Measurements from ENCODE around the gene CASZ1.

CASZ1 gene

DNA sequence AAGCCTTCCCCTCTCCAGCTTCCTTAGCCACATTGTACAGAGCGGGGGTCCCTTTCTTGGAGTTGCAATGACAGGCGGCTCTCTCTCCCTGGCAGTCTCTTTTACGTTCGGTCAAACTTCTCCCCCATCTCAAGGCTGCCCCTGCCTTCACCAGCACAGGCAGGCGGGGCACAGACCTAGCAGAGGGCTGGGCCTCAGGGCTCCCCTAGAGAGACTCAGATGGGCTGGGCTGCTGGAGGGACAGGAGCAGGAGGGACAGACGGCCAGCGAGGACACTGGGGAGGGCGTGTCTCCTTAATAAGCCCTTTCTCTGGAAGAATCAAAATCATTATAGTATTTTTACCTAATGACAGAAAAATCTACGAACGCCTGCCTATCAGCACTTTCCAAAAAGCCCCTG, 79.6 kb downstream of the CASZ1 start:
- no peak overlapping the region for H3K9ac ChIP-seq
- TF ChIP-seq, protein P1, sequence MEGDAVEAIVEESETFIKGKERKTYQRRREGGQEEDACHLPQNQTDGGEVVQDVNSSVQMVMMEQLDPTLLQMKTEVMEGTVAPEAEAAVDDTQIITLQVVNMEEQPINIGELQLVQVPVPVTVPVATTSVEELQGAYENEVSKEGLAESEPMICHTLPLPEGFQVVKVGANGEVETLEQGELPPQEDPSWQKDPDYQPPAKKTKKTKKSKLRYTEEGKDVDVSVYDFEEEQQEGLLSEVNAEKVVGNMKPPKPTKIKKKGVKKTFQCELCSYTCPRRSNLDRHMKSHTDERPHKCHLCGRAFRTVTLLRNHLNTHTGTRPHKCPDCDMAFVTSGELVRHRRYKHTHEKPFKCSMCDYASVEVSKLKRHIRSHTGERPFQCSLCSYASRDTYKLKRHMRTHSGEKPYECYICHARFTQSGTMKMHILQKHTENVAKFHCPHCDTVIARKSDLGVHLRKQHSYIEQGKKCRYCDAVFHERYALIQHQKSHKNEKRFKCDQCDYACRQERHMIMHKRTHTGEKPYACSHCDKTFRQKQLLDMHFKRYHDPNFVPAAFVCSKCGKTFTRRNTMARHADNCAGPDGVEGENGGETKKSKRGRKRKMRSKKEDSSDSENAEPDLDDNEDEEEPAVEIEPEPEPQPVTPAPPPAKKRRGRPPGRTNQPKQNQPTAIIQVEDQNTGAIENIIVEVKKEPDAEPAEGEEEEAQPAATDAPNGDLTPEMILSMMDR (IDR thresholded peaks at IDR 0.05): no peak
- H3K36me3 ChIP-seq (ENCODE audit: control insufficient read depth, insufficient read depth, low read length): no peaks in the 10 kb centered on the region
- H3K4me2 ChIP-seq (ENCODE audit: low read length): no peak overlapping the region
- H3K4me3 ChIP-seq (ENCODE audit: low read depth, low read length): no peak overlapping the region
- no peaks in the 10 kb centered on the region for H3K9me3 ChIP-seq (ENCODE audit: control insufficient read depth, low read length)
- H2AFZ ChIP-seq: no peak overlapping the region
- H3K79me2 ChIP-seq: no peaks in the 10 kb centered on the region
- H3K27ac ChIP-seq: no peak overlapping the region
- no peaks in the 10 kb centered on the region for H3K4me1 ChIP-seq
- H3K27me3 ChIP-seq (ENCODE audit: control insufficient read depth, insufficient read depth, low read length): no peaks in the 10 kb centered on the region

DNA sequence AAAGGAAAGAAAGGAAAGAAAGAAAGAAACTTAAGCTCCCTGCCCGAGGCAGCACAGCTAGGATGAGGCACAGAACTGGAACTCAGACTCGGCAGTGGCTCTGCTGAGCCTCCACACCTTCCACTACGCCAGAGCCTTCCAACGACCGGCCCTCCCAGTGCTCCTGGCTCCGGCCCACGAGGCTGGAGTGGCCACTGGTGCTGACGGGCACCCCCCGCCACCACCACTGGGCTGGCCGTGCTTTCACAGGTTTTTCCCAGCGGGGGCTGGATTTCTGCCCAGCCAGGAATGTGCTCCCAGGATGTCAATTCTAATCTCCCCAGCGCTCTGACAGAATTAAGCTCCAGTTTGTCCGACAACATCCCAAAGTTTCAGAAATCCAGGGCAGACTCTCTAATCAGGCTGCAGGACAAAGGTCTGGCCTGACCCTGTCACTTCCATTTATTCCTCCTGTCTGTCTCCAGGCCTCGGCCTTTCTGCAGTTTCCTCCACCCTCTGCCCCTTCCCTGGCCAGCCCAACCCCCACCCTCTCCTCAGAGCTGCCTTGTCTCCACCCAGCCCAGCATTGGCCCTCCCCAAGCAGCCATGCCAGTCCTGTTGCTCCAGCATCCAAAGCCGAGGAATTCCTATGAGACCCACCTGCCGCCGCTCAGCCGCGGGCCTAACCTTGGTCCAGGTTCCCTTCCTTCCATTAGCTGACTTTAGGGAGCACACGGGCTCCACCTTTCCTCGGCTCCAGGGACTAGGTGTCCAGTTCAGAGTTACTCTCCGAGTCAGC, 81.9 kb downstream of the CASZ1 start:
- Histone ChIP-seq H3K4me1 (no peaks in the 10 kb centered on the region), H3K79me2 (no peaks in the 10 kb centered on the region), H3K27me3 (ENCODE audit: control insufficient read depth, insufficient read depth, low read length) (no peaks in the 10 kb centered on the region)

DNA sequence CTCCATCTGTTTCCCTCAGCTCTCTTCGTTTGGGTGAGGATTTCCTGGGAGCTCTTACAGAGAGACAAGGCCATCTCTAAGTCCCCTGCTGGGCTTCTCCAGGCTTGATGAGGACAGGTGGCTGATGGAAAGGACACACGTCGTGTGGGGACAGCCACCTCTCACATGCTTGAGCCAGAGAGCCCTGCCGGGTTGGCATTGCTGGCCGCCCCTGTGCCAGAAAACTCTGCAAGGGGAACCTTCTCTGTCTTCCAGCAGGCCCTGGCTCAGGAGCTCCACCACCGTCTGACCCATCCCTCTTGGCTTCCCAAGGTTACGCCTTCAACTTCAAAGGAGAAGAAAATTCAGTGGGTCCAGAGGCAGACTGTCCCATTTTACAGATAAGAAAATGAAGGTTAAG, 82.8 kb downstream of the CASZ1 start:
- Histone ChIP-seq H3K27me3 (ENCODE audit: control insufficient read depth, insufficient read depth, low read length) (no peaks in the 10 kb centered on the region), H3K36me3 (ENCODE audit: control insufficient read depth, insufficient read depth, low read length) (no peaks in the 10 kb centered on the region), H3K27ac (no peak overlapping the region), H2AFZ (no peak overlapping the region), H3K4me1 (no peaks in the 10 kb centered on the region), H3K9ac (no peak overlapping the region), H3K9me3 (ENCODE audit: control insufficient read depth, low read length) (no peaks in the 10 kb centered on the region), H3K4me2 (ENCODE audit: low read length) (no peak overlapping the region), H3K4me3 (ENCODE audit: low read depth, low read length) (no peak overlapping the region), H3K79me2 (no peaks in the 10 kb centered on the region)
- TF ChIP-seq, protein P1 (IDR thresholded peaks at IDR 0.05): no peak

More for the DNA sequence above, 81.9 kb downstream of the CASZ1 start:
- Histone ChIP-seq H3K9ac (no peak overlapping the region), H3K4me3 (ENCODE audit: low read depth, low read length) (no peak overlapping the region), H3K36me3 (ENCODE audit: control insufficient read depth, insufficient read depth, low read length) (no peaks in the 10 kb centered on the region), H3K9me3 (ENCODE audit: control insufficient read depth, low read length) (no peaks in the 10 kb centered on the region), H3K27ac (no peak overlapping the region), H2AFZ (no peak overlapping the region), H3K4me2 (ENCODE audit: low read length) (no peak overlapping the region)
- TF ChIP-seq, protein P1 (IDR thresholded peaks at IDR 0.05): no peak

DNA sequence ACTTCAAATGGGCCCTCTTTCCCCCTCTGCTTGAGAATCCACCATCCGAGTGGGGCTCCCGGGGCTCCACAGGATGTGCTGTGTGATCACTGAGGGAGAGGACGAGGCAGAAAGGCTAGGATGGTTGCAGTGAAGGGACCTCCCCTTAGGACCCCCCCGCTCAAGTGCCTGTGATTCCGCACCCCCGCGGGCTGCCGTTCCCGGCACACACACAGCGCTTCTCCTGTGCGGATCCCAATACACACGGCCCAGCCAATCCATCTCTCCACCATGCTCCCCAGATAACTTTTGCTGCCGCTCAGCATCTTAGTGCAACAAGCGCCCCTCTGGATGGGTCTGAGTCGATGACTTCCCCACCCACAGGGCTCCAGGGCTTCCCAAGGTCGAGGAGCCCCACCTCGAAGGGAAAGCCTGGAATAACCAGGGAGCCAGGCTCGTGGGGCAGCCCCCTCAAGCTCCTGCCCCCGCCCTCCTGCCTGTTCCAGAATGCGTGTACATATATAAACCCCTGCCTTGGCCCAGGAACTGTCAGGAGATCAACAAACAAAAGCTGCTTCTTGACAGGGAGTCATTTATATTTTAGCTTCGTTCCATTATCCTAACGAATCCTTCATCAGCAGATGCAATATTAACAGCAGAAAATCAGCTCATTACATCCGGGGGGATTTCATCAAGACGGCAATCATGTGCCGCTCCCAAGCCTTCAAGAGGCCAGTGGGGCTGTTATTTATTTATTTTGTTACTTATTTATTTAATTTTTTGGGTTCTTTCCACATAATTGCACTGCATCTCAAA, 83.7 kb downstream of the CASZ1 start:
- no peaks in the 10 kb centered on the region for H3K79me2 ChIP-seq
- TF ChIP-seq, protein P1 (IDR thresholded peaks at IDR 0.05): no peak
- no peaks in the 10 kb centered on the region for H3K9me3 ChIP-seq (ENCODE audit: control insufficient read depth, low read length)
- H3K27ac ChIP-seq: no peak overlapping the region
- H3K4me1 ChIP-seq: no peaks in the 10 kb centered on the region
- H2AFZ ChIP-seq: no peak overlapping the region
- no peak overlapping the region for H3K4me2 ChIP-seq (ENCODE audit: low read length)
- H3K36me3 ChIP-seq (ENCODE audit: control insufficient read depth, insufficient read depth, low read length): no peaks in the 10 kb centered on the region
- H3K9ac ChIP-seq: no peak overlapping the region
- no peaks in the 10 kb centered on the region for H3K27me3 ChIP-seq (ENCODE audit: control insufficient read depth, insufficient read depth, low read length)
- no peak overlapping the region for H3K4me3 ChIP-seq (ENCODE audit: low read depth, low read length)
